GM18498 (cell line): ENCODE results near the gene SV2B.

Experiments used
- ATAC-seq: cut with Tn5 transposase; IDR thresholded peaks from one replicate; pipeline ENCODE4 v1.9.1; 2021; ENCODE audit warnings: mild to moderate bottlenecking, moderate library complexity; ENCODE audit not compliant: unreplicated experiment

Gene SV2B

DNA sequence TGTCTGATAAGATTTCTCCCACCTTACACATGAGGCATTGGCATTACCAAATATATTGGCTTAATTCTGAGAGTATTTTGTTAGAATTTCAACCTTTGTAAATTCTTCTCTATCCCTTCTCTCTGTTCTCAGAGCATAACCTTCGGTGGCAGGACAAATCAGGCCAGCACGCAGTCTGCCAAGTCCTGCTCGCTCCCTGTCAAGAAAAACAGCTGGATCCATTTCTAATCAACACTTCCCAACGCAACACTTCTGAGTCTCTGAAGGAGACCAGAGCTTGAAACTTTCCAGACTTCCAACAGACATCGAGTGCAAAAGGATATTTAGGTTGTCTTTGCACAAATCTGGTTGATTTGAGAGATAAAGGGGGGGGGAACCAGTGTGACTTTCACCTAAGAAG lies 125.7 kb downstream of the SV2B start:
- ATAC-seq = no peak

DNA sequence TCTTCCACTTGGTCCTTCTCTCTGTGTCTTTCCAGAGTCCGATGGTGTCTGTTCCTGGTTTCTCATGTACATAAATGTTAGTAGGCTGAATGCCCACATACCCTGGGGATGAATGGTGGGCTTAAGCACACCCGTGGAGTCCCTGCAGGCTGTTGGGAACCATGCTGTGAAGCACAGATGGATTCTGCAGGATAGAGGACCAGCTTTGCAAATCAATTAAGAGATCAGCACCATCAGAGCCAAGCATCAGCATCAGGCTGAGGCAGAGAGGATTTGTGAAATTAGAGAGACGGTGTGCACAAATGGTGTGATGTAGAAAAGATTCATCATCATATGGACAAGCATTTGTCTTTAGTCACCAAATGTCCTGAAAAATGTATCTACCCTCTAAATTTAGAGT lies 127.1 kb downstream of the SV2B start:
- ATAC-seq = no peak

GRCh38 chr15:91227766-91228165 lies 127.7 kb downstream of the SV2B start:
- ATAC-seq = no peak

DNA sequence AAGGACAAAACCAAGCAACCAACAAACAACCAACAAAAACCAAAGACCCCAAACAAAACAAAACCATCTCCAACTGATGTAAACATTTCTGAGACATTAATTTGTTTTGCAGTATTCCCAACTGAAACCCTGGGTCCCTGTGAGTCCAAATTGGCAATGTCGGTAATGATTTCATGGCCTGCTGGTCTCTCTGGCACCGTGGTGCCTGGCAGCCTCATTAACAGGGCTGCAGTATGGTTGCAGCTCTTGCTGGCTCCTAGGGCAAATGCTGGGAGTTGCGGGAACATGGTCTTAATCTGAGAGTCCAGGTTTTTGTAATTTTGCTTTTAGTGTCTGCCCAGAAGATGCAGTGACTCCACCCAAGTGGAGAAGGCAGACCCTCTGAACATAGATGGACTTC lies 128.3 kb downstream of the SV2B start:
- no peak for ATAC-seq

DNA sequence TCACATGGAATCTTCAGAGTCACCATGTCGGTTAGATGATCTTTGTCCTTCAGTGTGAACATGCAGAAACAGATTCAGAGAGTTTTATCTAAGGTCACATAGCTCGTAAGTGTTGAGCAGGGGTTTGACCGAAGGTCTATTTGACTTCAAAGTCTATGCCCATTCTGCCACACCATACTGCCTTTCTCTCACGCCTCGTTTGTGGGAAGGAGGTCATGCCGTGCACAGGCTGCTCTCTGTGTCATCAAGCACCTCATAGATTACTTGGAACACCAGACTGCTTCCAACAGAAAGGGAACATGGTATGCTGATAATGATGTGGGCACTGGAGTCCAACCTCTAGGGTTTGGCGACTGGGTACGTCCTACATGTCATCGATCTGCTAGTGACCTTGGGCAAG lies 128.8 kb downstream of the SV2B start:
- ATAC-seq = no peak

- ATAC-seq = no peak
These were observed 131.6 kb downstream of the SV2B start for GRCh38 chr15:91231703-91232102.

DNA sequence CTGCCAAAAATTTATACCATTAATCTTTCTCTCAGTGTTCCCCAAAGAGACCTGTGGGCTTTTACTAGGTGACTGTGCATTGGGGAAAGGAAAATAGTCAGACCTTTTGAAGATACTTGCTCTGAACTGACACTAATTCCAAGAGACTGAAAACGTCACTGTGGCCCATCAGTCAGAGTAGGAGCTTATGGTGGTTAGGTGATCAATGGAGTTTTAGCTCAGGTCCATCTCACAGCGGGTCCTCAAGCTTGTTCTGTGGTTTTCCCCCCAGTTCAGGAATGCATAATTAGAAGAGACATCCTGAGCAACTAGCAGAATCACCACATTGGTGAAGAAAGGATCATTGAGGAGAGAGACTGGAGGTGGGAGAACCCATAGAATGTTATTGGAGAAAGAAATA lies 134.7 kb downstream of the SV2B start:
- ATAC-seq = no peak

GRCh38 chr15:91235376-91235775 lies 135.3 kb downstream of the SV2B start:
- ATAC-seq = no peak

DNA sequence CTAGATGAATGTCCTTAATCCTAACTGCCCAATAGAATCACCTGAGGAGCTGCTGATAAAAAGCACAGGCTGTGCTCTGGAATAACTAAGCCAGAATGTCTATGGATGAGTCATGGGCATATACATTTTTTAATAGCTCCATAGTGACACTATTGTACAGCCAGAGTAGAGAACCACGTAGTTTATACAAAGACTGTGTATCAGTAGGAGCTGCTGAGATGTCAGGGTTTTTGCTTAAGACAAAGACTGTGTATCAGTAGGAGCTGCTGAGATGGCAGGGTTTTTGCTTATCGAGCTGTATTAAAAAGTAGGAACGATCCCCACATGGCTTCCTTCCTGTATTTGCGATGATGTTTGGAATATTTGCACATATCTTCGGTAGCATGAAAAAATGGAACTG lies 137.4 kb downstream of the SV2B start:
- ATAC-seq = no peak

- ATAC-seq = no peak
These were observed 138.8 kb downstream of the SV2B start for GRCh38 chr15:91238644-91239425.

DNA sequence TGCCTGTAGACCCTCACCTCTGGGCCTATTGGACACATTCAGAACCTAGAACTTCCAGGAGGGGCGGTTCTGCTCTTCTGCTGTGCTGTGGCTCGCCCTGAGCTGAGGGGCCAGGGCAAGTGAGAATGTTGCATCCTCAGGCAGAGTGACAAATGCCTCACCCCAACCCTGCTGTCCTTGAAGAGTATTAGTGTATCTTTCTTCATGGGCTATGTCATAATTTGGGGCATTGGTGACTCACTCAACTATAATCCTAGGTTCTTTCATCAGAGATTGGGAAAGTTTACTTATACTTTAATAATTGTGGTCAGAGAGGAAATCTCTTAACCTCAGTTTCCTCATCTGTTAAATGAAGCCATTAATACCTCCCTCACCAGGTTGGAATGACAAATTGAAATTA lies 143.8 kb downstream of the SV2B start:
- no peak for ATAC-seq

GRCh38 chr15:91244919-91245318 lies 144.9 kb downstream of the SV2B start:
- no peak for ATAC-seq

- no peak for ATAC-seq
These were observed 146.9 kb downstream of the SV2B start for GRCh38 chr15:91246998-91247397.

DNA sequence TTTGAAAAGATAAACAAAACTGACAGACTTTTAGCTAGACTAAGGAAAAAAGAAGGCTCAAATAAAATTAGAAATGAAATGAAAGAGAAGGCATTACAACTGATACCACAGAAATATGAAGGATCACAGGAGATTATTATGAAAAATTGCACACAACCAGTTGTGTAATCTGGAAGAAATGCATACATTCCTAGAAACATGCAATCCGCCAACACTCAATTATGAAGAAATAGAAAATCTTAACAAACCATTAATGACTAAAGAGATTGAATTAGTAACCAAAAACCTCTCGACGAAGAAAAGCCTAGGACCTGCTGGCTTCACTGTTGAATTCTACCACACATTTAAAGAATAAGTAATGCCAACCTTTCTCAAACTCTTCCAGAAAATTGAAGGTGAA lies 149.5 kb downstream of the SV2B start:
- no peak for ATAC-seq

GRCh38 chr15:91252322-91252721 lies 152.3 kb downstream of the SV2B start:
- ATAC-seq = no peak

DNA sequence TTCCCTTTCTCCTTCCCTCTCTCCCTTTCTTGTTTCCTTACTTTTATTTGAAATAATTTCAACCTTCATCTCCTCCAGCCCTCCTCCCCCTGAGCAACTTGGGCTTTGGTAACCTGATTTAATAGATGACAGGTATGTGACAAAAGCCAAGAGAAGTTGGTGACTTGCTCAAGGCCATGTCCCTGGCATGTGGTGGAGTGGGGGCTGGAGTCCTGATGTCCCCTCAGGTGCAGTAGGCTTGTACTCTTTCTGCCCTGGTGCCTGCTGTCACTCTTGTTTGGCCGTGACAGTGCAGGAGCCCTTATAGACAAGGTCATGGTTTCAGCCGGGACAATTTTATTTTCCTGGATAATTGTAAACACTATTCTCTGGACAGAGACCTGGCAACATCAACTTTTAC lies 152.7 kb downstream of the SV2B start:
- ATAC-seq = no peak

GRCh38 chr15:91253605-91254004 lies 153.5 kb downstream of the SV2B start:
- ATAC-seq = no peak

GRCh38 chr15:91254766-91255165 lies 154.7 kb downstream of the SV2B start:
- ATAC-seq = no peak

- ATAC-seq = no peak
These were observed 155.7 kb downstream of the SV2B start for GRCh38 chr15:91255670-91256192.

- ATAC-seq = no peak
These were observed 157.8 kb downstream of the SV2B start for GRCh38 chr15:91257746-91258414.

DNA sequence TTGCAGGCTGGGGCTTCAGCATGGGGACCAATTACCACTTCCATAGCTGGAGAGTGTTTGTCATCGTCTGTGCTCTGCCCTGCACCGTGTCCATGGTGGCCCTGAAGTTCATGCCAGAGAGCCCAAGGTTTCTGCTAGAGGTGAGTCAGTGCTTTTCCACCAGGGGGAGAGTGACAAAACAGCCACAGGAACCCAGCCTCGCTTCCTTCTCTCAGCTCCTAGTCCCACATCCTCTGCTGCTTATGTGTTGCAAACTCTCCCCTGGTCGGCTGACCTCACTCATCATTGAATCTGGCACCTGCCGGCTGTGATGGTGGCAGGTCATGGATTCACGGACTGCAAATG lies 158.3 kb downstream of the SV2B start:
- ATAC-seq = no peak

GRCh38 chr15:91259077-91259476 lies 159.0 kb downstream of the SV2B start:
- no peak for ATAC-seq

DNA sequence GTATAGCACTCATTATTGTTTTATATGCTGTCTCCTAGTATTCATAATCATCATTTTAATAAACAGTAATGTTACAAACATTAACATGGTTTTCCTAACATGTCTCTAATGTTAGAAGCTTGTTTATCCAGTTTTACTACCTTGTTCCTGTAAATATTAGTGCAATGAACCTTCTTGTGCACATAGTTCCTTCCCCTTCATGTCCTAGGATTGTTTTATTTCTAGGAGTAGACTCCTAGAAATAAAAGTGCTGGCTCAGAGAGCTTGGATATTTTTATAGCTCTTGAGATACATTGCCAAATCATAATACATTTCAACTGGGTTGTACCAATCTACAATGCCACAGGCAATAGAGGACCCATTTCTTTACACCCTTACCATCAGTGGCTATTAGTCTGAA lies 161.3 kb downstream of the SV2B start:
- ATAC-seq = no peak
